SH-SY5Y (cell line): ENCODE results near the gene ZBTB8OS.

Experiments used
- GATA2 ChIP-seq: IDR thresholded peaks from 2 replicates; pipeline ENCODE4 v1.6.1; 2011; ENCODE audit warnings: mild to moderate bottlenecking, low read depth, low read length
- GATA3 ChIP-seq: IDR thresholded peaks from 2 replicates; pipeline ENCODE4 v1.6.1; 2011; ENCODE audit warnings: low read depth, mild to moderate bottlenecking, low read length, moderate library complexity

- no peak for TF ChIP-seq GATA3
- no peak for TF ChIP-seq GATA2
Observed at GRCh38 chr1:32650752-32651460, 556 bp upstream of the ZBTB8OS start, which contains the start of gene RBBP4.
